Stimulated activated CD8-positive, alpha-beta memory T cell treated with anti-CD3 and anti-CD28 coated beads, Interleukin-2, amount 100 ng/mL, for 48 hours (primary cell): ENCODE data around the gene SFN.
"Not testable (repeated sequence)": the region's sequence is repeated elsewhere in the genome, so short reads cannot be mapped to it uniquely, and the experiment has no call there.

ENCODE experiments used
- DNase-seq, 2 donors: peaks; one replicate each; pipeline ENCODE4 v3.0.0-alpha.2; 2020; ENCODE audit warnings: low read depth in 2 of 2

SFN gene

GRCh38 chr1:26839339-26839722 is 23.6 kb upstream of the SFN start:
- no peak for DNase-seq

GRCh38 chr1:26839779-26840178 is 23.2 kb upstream of the SFN start:
- no peak for DNase-seq

- no peak for DNase-seq
Observed at GRCh38 chr1:26844424-26845196, 18.3 kb upstream of the SFN start.

GRCh38 chr1:26847826-26848225 is 15.1 kb upstream of the SFN start:
- not testable (repeated sequence) for DNase-seq

- no peak for DNase-seq
Observed at GRCh38 chr1:26848499-26848898, 14.4 kb upstream of the SFN start.

GRCh38 chr1:26848941-26849774 is 13.8 kb upstream of the SFN start:
- DNase-seq: no peak

GRCh38 chr1:26851106-26851684 is 11.8 kb upstream of the SFN start:
- no peak for DNase-seq

GRCh38 chr1:26852701-26853100 is 10.2 kb upstream of the SFN start:
- no peak for DNase-seq

- peak; percentile 66 to 75 for DNase-seq
Observed at GRCh38 chr1:26853156-26853555, 9.8 kb upstream of the SFN start.

GRCh38 chr1:26853600-26853999 is 9.3 kb upstream of the SFN start:
- no peak for DNase-seq

- DNase-seq: no peak
Observed at GRCh38 chr1:26854906-26855305, 8.0 kb upstream of the SFN start.

GRCh38 chr1:26855636-26856035 is 7.3 kb upstream of the SFN start:
- no peak for DNase-seq

GRCh38 chr1:26856181-26856580 is 6.8 kb upstream of the SFN start:
- no peak for DNase-seq

GRCh38 chr1:26856604-26857469 is 6.1 kb upstream of the SFN start:
- no peak for DNase-seq

GRCh38 chr1:26857473-26858060 is 5.4 kb upstream of the SFN start:
- no peak for DNase-seq

- no peak for DNase-seq
Observed at GRCh38 chr1:26858160-26858559, 4.8 kb upstream of the SFN start.

GRCh38 chr1:26858891-26859640 is 3.9 kb upstream of the SFN start:
- DNase-seq: no peak

GRCh38 chr1:26861286-26861701 is 1.7 kb upstream of the SFN start:
- no peak for DNase-seq

- DNase-seq: no peak
Observed at GRCh38 chr1:26861889-26862378, 1.0 kb upstream of the SFN start.

- DNase-seq: no peak
Observed at GRCh38 chr1:26863685-26864077, 732 bp downstream of the SFN start.
